Karpas-422 (cell line): Measurements from ENCODE around the gene SLC44A2. TPM values are rescaled to one million over a fixed set of nuclear protein-coding genes. Genes with fewer than 3 reads are reported as not detected.
"Not testable (repeated sequence)": the region's sequence is repeated elsewhere in the genome, so short reads cannot be mapped to it uniquely, and the experiment has no call there.

Experiments used
- DNase-seq: peaks from one replicate; pipeline ENCODE4 v3.0.0-alpha.2; 2015
- H2AFZ ChIP-seq: fragments of 200-600 bp; sonication (generic); 2 replicates; pipeline ENCODE4 v1.6.1; 2014; ENCODE audit warnings: antibody characterized with exemption, low read length, mixed read lengths
- H3K27ac ChIP-seq: fragments of 200-600 bp; sonication (generic); 2 replicates; pipeline ENCODE4 v1.5.1; 2014; ENCODE audit warnings: mild to moderate bottlenecking, low read length, moderate library complexity
- H3K27me3 ChIP-seq: fragments of 200-600 bp; sonication (generic); 2 replicates; pipeline ENCODE4 v1.6.1; 2014; ENCODE audit warnings: low read length, mixed read lengths
- H3K36me3 ChIP-seq: fragments of 200-600 bp; sonication (generic); 2 replicates; pipeline ENCODE4 v1.6.1; 2014; ENCODE audit warnings: low read length, mixed read lengths; ENCODE audit not compliant: insufficient read depth
- H3K4me1 ChIP-seq: fragments of 200-600 bp; sonication (generic); 2 replicates; pipeline ENCODE4 v1.6.1; 2014; ENCODE audit warnings: mild to moderate bottlenecking, low read length, mixed read lengths
- H3K4me2 ChIP-seq: fragments of 200-600 bp; sonication (generic); 2 replicates; pipeline ENCODE4 v1.6.1; 2014; ENCODE audit warnings: low read length, low read depth, mild to moderate bottlenecking; ENCODE audit not compliant: poor library complexity, severe bottlenecking
- H3K4me3 ChIP-seq: fragments of 200-600 bp; sonication (generic); 2 replicates; pipeline ENCODE4 v1.5.1; 2014; ENCODE audit warnings: mild to moderate bottlenecking, antibody characterized with exemption, low read length, mixed read lengths
- H3K79me2 ChIP-seq: fragments of 200-600 bp; sonication (generic); 2 replicates; pipeline ENCODE4 v1.6.1; 2014; ENCODE audit warnings: mild to moderate bottlenecking, low read length, mixed read lengths
- H3K9ac ChIP-seq: fragments of 200-600 bp; sonication (generic); 2 replicates; pipeline ENCODE4 v1.6.0; 2014; ENCODE audit warnings: low read length
- H3K9me2 ChIP-seq: fragments of 200-600 bp; sonication (generic), shearing (Covaris generic); replicated peaks from 2 replicates; pipeline ENCODE4 v1.6.0; 2014; ENCODE audit warnings: mild to moderate bottlenecking, low read length, moderate library complexity; ENCODE audit not compliant: insufficient read depth
- H3K9me3 ChIP-seq: fragments of 300-700, 200-600 bp; sonication (generic); 2 replicates; pipeline ENCODE4 v1.6.1; 2014; ENCODE audit warnings: low read length, mixed read lengths
- H4K20me1 ChIP-seq: fragments of 200-600 bp; sonication (generic); 2 replicates; pipeline ENCODE4 v1.6.1; 2014; ENCODE audit warnings: mild to moderate bottlenecking, antibody characterized with exemption, low read length, low read depth; ENCODE audit not compliant: insufficient read depth
- total RNA-seq: library from RNA; depleted of rRNA; stranded (reverse); fragments of >200 nt; shearing (Covaris generic); gene quantifications from 2 replicates; pipeline ENCODE4 v1.2.3, GENCODE V29; 2014; ENCODE audit warnings: low replicate concordance

The SLC44A2 gene
- total RNA-seq, 1 experiment from 2014 or later = 48.0 TPM

DNA sequence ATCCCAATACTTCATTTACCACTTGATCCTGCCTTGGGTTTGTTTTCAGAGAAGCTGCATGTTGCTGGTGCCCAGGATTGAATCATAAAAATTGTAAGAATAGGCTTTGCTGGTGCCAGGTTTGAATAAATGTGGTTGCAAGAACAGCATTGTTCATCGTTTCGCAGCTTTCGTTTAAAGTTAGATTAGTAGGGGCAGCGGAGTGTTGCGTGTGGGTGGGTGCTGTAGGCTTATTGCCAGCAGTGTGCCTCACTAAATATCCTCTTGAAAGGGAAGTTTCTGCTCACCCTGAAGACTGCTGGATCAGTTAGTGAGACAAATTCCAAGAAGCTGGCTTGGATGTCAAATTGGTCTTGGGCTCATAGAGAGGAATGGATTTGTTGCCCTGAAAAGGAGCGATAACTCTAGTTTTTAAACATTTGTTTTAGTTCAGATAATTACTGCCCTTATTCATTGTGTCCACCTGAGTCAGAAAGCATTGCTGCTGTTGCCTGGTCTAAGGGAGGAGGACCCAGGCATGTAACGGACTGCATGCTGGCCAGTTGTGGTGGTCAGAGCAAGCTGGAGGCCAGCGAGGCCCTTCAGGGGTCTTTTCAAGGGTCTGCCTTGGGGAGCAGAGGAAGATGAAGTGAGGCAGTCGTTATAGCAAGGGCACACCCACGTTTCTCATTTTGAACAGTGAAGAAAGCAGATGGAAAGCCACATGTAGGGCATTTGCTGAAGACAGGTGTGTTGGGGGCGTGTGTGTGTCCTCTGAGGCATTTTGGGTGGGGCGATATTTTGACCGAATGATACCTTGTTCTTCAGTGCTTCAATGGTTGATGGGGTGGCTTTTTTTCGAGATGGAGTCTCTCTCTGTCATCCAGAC is 37.3 kb downstream of the SLC44A2 start:
- peak; percentile 82 for DNase-seq
- peak overlapping the region; percentile 97 for H3K27ac ChIP-seq
- peak overlapping the region; percentile 89 for H3K4me2 ChIP-seq
- H3K4me1 ChIP-seq = peaks cover 71% of the 10 kb centered on the region
- peaks cover 64% of the 10 kb centered on the region for H4K20me1 ChIP-seq
- peak overlapping the region; percentile 60 for H3K4me3 ChIP-seq
- H3K36me3 ChIP-seq = peaks cover 15% of the 10 kb centered on the region; the same call in 1 of the 2 replicates
- peak overlapping the region; percentile 70 for H3K9ac ChIP-seq
- H3K9me2 ChIP-seq = no peaks in the 10 kb centered on the region
- H3K9me3 ChIP-seq = no peaks in the 10 kb centered on the region
- no peak overlapping the region for H2AFZ ChIP-seq
- H3K79me2 ChIP-seq = peaks cover 100% of the 10 kb centered on the region
- H3K27me3 ChIP-seq = no peaks in the 10 kb centered on the region

DNA sequence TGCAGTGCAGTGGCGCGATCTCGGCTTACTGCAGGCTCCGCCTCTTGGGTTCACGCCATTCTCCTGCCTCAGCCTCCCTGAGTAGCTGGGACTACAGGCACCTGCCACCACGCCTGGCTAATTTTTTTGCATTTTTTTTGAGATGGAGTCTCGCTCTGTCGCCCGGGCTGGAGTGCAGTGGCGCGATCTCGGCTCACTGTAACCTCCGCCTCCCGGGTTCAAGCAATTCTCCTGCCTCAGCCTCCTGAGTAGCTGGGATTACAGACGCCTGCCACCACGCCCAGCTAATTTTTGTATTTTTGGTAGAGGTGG is 37.9 kb downstream of the SLC44A2 start:
- Histone ChIP-seq H3K9ac (peak overlapping the region; percentile 70; the same call in 1 of the 2 replicates), H3K4me1 (peaks cover 65% of the 10 kb centered on the region), H3K4me2 (peak overlapping the region; percentile 89), H3K4me3 (peak overlapping the region; percentile 60; the same call in 1 of the 2 replicates), H3K79me2 (peaks cover 100% of the 10 kb centered on the region), H3K36me3 (peaks cover 19% of the 10 kb centered on the region; the same call in 1 of the 2 replicates), H4K20me1 (peaks cover 65% of the 10 kb centered on the region), H3K27ac (peak overlapping the region; percentile 97)
- not testable (repeated sequence) for H3K27me3 ChIP-seq, H3K9me3 ChIP-seq, H3K9me2 ChIP-seq, H2AFZ ChIP-seq
- peak; percentile 82 for DNase-seq

DNA sequence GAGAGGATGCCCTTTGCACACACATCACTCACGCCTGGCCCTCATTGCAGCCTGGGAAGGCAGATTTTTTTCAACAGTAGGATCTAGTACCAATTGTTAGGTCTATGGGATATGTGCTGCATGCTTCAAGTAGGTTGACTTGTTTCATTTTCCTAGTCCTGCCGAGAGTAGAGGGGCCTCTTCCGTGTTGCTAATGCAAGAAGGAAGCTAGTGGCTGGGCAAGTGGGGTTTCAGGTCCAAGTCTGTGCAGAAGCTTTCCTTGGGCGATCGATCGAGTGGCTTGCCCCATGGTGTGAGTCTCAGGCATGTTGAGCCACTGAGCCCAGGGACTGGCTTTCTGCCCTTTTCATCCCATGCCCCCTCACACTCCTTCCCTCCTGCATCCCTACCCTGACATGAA is 42.5 kb downstream of the SLC44A2 start:
- Histone ChIP-seq H2AFZ (no peak overlapping the region), H3K4me1 (peaks cover 19% of the 10 kb centered on the region), H3K27ac (no peak overlapping the region; the same call in 1 of the 2 replicates), H4K20me1 (peaks cover 60% of the 10 kb centered on the region), H3K36me3 (peaks cover 26% of the 10 kb centered on the region; the same call in 1 of the 2 replicates), H3K9me3 (no peaks in the 10 kb centered on the region), H3K4me2 (no peak overlapping the region), H3K9ac (no peak overlapping the region), H3K27me3 (no peaks in the 10 kb centered on the region), H3K4me3 (no peak overlapping the region), H3K9me2 (no peaks in the 10 kb centered on the region), H3K79me2 (peaks cover 96% of the 10 kb centered on the region)
- DNase-seq = no peak

DNA sequence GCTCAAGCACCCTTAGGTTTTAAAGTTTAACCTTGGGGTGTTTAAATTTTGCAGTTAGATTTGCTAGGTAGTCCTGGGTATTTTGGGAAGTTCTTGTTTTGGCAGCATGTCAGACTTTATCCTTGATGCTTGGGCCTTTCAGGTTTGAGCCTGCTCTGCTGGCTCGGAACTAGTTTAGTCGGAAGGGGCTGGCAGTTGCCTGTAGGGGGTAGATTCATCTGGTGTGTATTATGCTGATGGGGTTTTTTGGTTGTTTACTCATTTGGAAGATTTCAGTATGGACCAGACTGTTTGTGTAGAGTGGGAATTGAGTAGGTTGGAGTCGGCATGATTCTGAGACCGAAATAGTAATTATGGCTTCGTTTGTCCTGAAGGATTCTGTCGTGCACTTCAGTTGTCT is 43.9 kb downstream of the SLC44A2 start:
- H4K20me1 ChIP-seq = peaks cover 53% of the 10 kb centered on the region
- no peaks in the 10 kb centered on the region for H3K9me3 ChIP-seq
- no peaks in the 10 kb centered on the region for H3K9me2 ChIP-seq
- H3K27me3 ChIP-seq = no peaks in the 10 kb centered on the region
- no peak overlapping the region for H3K4me2 ChIP-seq
- H3K4me3 ChIP-seq = no peak overlapping the region
- H3K27ac ChIP-seq = no peak overlapping the region
- H3K4me1 ChIP-seq = peaks cover 5% of the 10 kb centered on the region
- peaks cover 38% of the 10 kb centered on the region; the same call in 1 of the 2 replicates for H3K36me3 ChIP-seq
- no peak for DNase-seq
- peaks cover 91% of the 10 kb centered on the region for H3K79me2 ChIP-seq
- no peak overlapping the region for H2AFZ ChIP-seq
- H3K9ac ChIP-seq = no peak overlapping the region

DNA sequence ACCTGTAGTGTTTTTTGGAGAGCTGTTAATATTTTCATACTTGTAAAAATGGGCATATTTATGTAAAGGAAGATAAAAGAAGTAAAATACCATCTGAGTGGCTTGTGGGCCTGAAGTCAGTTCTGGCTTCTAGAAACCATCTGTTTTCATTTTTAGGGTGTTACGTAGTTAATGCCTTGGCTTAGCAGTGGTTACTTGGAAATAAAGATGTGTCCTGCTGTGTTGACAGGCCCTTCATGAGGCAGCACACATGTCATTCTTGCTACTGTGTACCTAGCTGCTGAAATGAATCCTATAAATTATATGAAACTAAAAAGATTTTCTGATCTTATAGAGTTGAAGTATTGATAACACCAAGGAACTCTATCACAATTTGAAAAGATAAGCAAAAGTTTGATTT is 44.8 kb downstream of the SLC44A2 start:
- Histone ChIP-seq H3K4me3 (no peak overlapping the region), H3K79me2 (peaks cover 90% of the 10 kb centered on the region), H3K9me2 (no peaks in the 10 kb centered on the region), H3K27me3 (no peaks in the 10 kb centered on the region), H3K4me2 (no peak overlapping the region), H3K36me3 (peaks cover 43% of the 10 kb centered on the region; the same call in 1 of the 2 replicates), H3K9ac (no peak overlapping the region), H4K20me1 (peaks cover 53% of the 10 kb centered on the region), H3K9me3 (no peaks in the 10 kb centered on the region), H2AFZ (no peak overlapping the region), H3K27ac (no peak overlapping the region), H3K4me1 (peaks cover 3% of the 10 kb centered on the region; the same call in 1 of the 2 replicates)
- no peak for DNase-seq

DNA sequence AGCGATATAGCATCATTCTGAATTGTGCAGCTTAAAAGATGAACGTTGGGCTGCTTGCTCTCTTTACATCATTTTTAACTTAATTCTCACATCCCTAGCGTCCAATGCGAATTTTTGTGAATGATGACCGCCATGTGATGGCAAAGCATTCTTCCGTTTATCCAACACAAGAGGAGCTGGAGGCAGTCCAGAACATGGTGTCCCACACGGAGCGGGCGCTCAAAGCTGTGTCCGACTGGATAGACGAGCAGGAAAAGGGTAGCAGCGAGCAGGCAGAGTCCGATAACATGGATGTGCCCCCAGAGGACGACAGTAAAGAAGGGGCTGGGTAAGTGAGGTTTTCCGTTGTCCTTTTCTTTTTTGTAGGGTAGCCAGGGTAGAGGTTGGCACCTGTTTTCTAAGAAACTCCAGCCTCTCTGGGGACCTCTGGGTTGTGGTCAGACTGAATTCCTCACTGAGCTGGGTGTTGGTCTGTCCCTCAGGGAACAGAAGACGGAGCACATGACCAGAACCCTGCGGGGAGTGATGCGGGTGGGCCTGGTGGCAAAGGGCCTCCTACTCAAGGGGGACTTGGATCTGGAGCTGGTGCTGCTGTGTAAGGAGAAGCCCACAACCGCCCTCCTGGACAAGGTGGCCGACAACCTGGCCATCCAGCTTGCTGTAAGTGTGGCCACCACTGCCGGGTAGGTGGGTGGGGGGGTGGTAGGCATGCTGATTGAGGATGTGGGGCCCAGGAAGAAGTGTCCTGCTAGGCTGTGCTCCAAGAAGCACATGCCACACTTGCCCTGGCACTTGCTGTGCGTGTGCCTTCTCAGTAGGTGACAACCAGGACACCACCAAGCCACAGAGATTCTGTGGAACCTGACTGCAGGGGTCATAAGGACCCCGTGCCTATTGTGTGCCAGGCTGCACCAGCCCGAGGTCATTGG is 45.8 kb downstream of the SLC44A2 start:
- Histone ChIP-seq H2AFZ (no peak overlapping the region), H3K27me3 (no peaks in the 10 kb centered on the region), H3K27ac (no peak overlapping the region), H3K4me2 (no peak overlapping the region), H3K9me2 (no peaks in the 10 kb centered on the region), H3K9ac (no peak overlapping the region), H3K4me3 (no peak overlapping the region), H4K20me1 (peaks cover 48% of the 10 kb centered on the region), H3K79me2 (peaks cover 88% of the 10 kb centered on the region), H3K9me3 (no peaks in the 10 kb centered on the region), H3K4me1 (peaks cover 2% of the 10 kb centered on the region; the same call in 1 of the 2 replicates), H3K36me3 (peaks cover 47% of the 10 kb centered on the region)
- no peak for DNase-seq

DNA sequence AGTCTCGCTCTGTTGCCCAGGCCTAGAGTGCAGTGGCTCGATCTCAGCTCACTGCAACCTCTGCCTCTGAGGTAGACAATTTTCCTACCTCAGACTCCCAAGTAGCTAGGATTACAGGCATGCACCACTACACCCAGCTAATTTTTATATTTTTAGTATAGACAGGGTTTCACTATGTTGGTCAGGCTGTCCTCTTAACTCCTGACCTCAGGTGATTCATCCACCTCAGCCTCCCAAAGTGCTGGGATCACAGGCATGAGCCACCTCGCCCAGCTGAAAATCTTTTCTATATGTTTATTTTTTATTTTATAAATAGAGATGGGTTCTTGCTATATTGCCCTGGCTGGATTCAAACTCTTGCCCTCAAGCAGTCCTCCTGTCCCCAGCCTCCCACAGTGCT is 46.6 kb downstream of the SLC44A2 start:
- not testable (repeated sequence) for H3K9me3 ChIP-seq, H3K4me3 ChIP-seq, H3K9me2 ChIP-seq, H3K4me2 ChIP-seq, H3K4me1 ChIP-seq, H3K9ac ChIP-seq, H3K27ac ChIP-seq, DNase-seq, H3K27me3 ChIP-seq, H2AFZ ChIP-seq
- H4K20me1 ChIP-seq = peaks cover 43% of the 10 kb centered on the region
- H3K79me2 ChIP-seq = peaks cover 83% of the 10 kb centered on the region
- H3K36me3 ChIP-seq = peaks cover 50% of the 10 kb centered on the region

DNA sequence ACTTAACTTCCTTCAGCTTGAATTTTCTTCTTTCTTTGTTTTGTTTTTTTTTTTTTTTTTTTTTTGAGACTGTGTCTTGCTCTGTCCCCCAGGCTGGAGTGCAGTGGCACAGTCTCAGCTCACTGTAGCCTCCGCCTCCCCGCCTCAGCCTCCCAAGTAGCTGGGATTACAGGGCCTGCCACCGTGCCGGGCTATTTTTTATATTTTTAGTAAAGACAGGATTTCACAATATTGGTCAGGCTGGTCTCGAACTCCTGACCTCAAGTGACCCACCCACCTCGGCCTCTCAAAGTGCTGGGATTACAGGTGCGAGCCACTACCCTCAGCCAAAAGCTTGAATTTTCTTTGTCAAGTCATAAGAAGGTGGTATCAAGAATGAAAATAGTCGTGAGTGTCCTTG is 49.9 kb downstream of the SLC44A2 start:
- H3K4me1 ChIP-seq, DNase-seq, H3K9ac ChIP-seq, H3K4me2 ChIP-seq, H3K27me3 ChIP-seq, H3K27ac ChIP-seq, H3K4me3 ChIP-seq, H3K9me3 ChIP-seq, H3K9me2 ChIP-seq, H2AFZ ChIP-seq: not testable (repeated sequence)
- Histone ChIP-seq H3K79me2 (peaks cover 67% of the 10 kb centered on the region), H3K36me3 (peaks cover 76% of the 10 kb centered on the region), H4K20me1 (peaks cover 34% of the 10 kb centered on the region)
